CD4-positive, CD25-positive, alpha-beta regulatory T cell (primary cell): Measurements from ENCODE around the gene SH3TC1. TPM values are rescaled to one million over a fixed set of nuclear protein-coding genes. Genes with fewer than 3 reads are reported as not detected.

Experiments used
- ATAC-seq, 2 donors: fragments of 150-1000 bp; cut with Tn5 transposase; one replicate each; pipeline ENCODE4 v1.10.0; 2021; ENCODE audit warnings: low read depth in 2 of 2, moderate number of reproducible peaks in 2 of 2, moderate library complexity in 1 of 2
- DNase-seq, 3 donors: peaks; one replicate each; pipeline versions ENCODE4 v3.0.0 to v3.0.0-alpha.2; 2012 to 2022; ENCODE audit warnings: mixed read lengths in 1 of 3
- H3K27ac ChIP-seq: one replicate; pipeline ENCODE4 v1.7.0; 2013; ENCODE audit warnings: mild to moderate bottlenecking, low read length; ENCODE audit not compliant: insufficient read depth, poor library complexity, severe bottlenecking
- H3K27me3 ChIP-seq: one replicate; pipeline ENCODE4 v1.7.0; 2013; ENCODE audit warnings: low read length; ENCODE audit not compliant: control insufficient read depth, insufficient read depth
- H3K36me3 ChIP-seq: one replicate; pipeline ENCODE4 v1.7.0; 2013; ENCODE audit warnings: mild to moderate bottlenecking, low read length, moderate library complexity; ENCODE audit not compliant: control insufficient read depth, insufficient read depth
- H3K4me1 ChIP-seq: 2 replicates; pipeline ENCODE4 v1.7.0; 2013; ENCODE audit warnings: mild to moderate bottlenecking, low read length; ENCODE audit not compliant: insufficient read depth, control insufficient read depth, poor library complexity, severe bottlenecking
- H3K4me3 ChIP-seq: one replicate; pipeline ENCODE4 v1.7.0; 2013; ENCODE audit warnings: low read depth, mild to moderate bottlenecking, low read length, moderate library complexity
- H3K9me3 ChIP-seq, 2 experiments: 1 replicate in 1 of 2; 2 replicates in 1 of 2; pipeline ENCODE4 v1.7.0; 2013; ENCODE audit warnings: low read length in 2 of 2, mild to moderate bottlenecking in 1 of 2, moderate library complexity in 1 of 2; ENCODE audit not compliant: control insufficient read depth in 2 of 2
- H3K27ac Mint-ChIP-seq, 3 donors: one replicate each; pipeline ENCODE4 v1.8.0; 2020 to 2022; ENCODE audit warnings: mild to moderate bottlenecking in 3 of 3, mixed read lengths in 3 of 3, moderate library complexity in 2 of 3
- H3K27me3 Mint-ChIP-seq: one replicate; pipeline ENCODE4 v1.8.0; 2022; ENCODE audit warnings: mild to moderate bottlenecking, mixed read lengths
- H3K36me3 Mint-ChIP-seq: one replicate; pipeline ENCODE4 v1.8.0; 2020; ENCODE audit warnings: mixed read lengths
- H3K4me1 Mint-ChIP-seq, 4 donors: one replicate each; pipeline ENCODE4 v1.8.0; 2020 to 2022; ENCODE audit warnings: mixed read lengths in 4 of 4, mild to moderate bottlenecking in 1 of 4
- H3K4me3 Mint-ChIP-seq, 4 donors: one replicate each; pipeline ENCODE4 v1.8.0; 2020 to 2022; ENCODE audit warnings: mild to moderate bottlenecking in 4 of 4, mixed read lengths in 4 of 4, moderate library complexity in 3 of 4
- H3K9me3 Mint-ChIP-seq, 7 donors: one replicate each; pipeline ENCODE4 v1.8.0; 2020 to 2022; ENCODE audit warnings: mixed read lengths in 7 of 7, mild to moderate bottlenecking in 3 of 7, moderate library complexity in 2 of 7
- polyA plus RNA-seq, 4 donors: library from polyadenylated mRNA; unstranded; fragments of 300-500 nt; fragmentation: Illumina TruSeq; gene quantifications; one replicate each; pipeline ENCODE4 v1.2.3, GENCODE V29; 2021
- total RNA-seq: library from RNA; stranded (reverse); gene quantifications from one replicate; pipeline ENCODE4 v1.2.3, GENCODE V29; 2022

SH3TC1 gene
- total and polyA plus RNA-seq, 5 donors from 2014 or later = 10.6 to 125 (median 15.4) TPM

DNA sequence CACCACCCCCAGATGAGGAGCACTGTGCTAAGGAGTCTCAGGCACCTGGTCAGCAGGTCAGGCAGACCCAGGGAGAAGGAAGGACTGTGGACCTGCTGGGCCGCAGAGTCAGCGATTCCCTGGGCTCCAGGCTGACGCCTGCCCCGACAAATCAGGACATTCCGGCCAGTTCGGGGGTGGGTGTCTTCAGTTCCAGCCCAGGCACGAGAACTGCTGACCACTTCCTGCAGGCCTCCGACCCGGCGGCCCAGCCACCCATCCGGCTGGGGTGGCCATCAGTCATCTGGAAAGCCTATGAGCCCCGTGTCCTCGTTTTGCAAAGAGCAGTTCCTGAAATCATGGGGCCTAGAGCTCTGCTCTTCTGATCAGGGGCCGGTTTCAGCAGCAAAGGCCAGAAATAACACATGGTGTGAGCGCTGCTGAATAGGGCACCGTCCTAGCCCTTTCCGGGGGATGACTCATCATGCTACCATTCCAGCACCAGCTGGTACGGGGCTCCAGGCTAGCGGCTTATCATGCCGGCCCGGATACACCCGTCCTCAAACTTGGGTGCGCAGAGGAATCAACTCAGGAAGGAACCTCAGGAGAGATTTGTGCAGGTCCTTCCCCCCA, 7.8 kb upstream of the SH3TC1 start:
- Histone ChIP-seq H3K4me3 (no peak overlapping the region), H3K9me3 (no peaks in the 10 kb centered on the region), H3K27me3 (no peaks in the 10 kb centered on the region), H3K36me3 (no peaks in the 10 kb centered on the region), H3K27ac (no peak overlapping the region), H3K4me1 (no peaks in the 10 kb centered on the region)
- peak in 1 of 2 donors; percentile 17 for ATAC-seq
- H3K9me3 Mint-ChIP-seq = no peaks in the 10 kb centered on the region
- no peak overlapping the region for H3K4me3 Mint-ChIP-seq
- H3K27ac Mint-ChIP-seq = no peak overlapping the region
- peaks cover 19% of the 10 kb centered on the region for H3K27me3 Mint-ChIP-seq
- DNase-seq = no peak
- H3K4me1 Mint-ChIP-seq = peaks cover 0 to 7% (median 2%) of the 10 kb centered on the region in 4 donors
- no peaks in the 10 kb centered on the region for H3K36me3 Mint-ChIP-seq

DNA sequence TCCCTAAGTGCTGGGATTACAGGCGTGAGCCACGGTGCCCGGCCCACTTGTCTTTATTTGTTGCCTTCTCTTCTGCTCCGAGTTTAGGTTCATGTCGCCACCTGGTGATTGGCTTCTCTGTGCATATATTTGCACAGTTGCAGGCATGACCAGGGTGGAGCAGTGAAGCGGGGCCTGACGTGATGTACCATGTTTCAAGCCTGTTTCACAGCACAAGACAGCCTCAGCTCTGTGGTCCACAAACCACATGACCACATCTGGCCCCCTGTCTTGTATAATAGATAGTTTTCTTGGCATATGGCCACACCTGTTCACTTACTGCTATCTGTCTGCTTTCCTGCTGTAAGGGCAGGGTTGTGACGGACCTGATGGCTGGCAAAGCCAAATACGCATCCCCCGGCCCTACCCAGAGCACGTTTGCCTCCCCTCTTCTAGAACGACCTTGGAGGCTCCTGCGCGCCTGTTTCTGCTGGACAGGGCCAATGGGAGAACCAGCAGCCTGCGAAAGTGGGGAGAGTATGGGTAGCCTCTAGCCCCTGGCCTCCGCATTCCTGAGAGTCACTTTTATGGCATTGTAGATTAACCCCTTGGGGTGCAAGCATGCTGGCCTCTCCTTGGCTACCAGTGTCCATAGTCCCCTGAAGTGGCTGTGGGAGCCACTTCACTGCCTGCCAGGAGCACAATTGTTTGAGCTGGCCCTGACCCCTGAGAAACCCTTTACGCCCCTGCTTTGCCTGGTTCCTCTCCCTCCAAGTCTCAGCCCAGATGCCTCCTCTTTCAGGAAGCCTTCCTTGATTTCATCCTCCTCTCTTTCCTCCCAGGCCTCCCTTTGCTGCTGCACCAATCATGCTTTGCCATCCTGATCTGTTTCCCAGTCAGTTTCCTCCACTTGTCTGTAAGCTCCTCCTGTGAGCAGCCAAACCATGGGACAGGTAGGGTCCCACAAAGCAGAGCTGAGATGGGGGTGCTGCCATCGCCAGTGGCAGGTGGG, 6.0 kb upstream of the SH3TC1 start:
- Mint-ChIP-seq H3K27me3 (peaks cover 6% of the 10 kb centered on the region), H3K9me3 (no peaks in the 10 kb centered on the region), H3K4me1 (peaks cover 0 to 9% (median 2%) of the 10 kb centered on the region in 4 donors), H3K27ac (peak overlapping the region; percentile 50 to 85 (median 54)), H3K36me3 (no peaks in the 10 kb centered on the region), H3K4me3 (peak overlapping the region in 1 of 4 donors; percentile 6)
- Histone ChIP-seq H3K4me1 (no peaks in the 10 kb centered on the region), H3K36me3 (no peaks in the 10 kb centered on the region), H3K9me3 (no peaks in the 10 kb centered on the region), H3K27ac (no peak overlapping the region), H3K27me3 (no peaks in the 10 kb centered on the region), H3K4me3 (no peak overlapping the region)
- DNase-seq (peak in 1 of 3 donors; percentile 63), ATAC-seq (peak; percentile 44 to 58)

DNA sequence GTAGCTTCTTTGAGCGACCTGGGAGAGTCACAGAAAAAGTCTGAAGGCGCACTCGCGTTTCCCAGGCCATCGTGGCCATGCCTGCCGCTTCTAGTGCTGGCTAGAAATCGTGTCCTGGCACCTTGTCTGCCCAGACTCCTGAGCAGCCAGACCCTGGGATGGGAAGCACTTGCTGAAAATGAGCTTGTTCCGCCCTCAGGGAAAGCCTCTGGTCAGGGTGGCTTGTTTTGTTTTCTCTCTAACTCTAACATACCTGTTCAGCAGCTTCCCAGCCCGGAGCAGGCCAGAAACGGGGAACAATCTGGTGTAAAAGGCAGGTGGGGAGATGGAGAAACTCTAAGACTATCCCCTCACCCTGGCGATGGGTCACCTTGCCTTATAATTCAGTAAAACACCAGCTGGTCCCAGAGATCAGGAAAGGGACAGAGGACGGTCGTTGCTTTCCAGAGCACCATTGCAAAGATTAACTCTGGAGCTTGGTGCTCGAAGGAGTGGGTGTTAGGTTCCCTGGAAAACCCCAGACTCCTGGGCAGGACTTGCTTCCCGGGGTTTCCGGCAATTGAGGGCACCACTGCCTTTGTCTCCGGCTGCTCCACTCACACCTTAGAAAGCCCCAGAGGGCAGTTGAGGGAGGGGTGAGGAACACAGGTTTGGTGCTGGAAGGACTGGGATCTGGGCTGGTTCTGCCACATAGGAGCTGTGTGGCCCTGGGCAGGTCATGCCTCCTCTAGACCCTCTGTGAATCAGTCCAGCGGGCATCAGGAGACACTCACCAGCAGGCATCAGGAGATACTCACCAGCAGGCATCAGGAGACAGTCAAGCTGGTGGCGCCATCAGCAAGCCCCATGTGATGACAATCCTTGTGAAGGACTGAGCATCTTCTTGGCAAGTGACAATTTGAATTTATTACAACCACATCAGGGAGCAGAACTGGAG, 4.5 kb upstream of the SH3TC1 start:
- Histone ChIP-seq H3K4me3 (no peak overlapping the region), H3K27ac (no peak overlapping the region), H3K27me3 (no peaks in the 10 kb centered on the region), H3K4me1 (peaks cover 14% of the 10 kb centered on the region), H3K9me3 (no peaks in the 10 kb centered on the region), H3K36me3 (no peaks in the 10 kb centered on the region)
- Mint-ChIP-seq H3K36me3 (no peaks in the 10 kb centered on the region), H3K27me3 (no peaks in the 10 kb centered on the region), H3K4me3 (peak overlapping the region in 1 of 4 donors; percentile 41), H3K4me1 (peaks cover 0 to 20% (median 8%) of the 10 kb centered on the region in 4 donors), H3K27ac (peak overlapping the region in 1 of 3 donors; percentile 62), H3K9me3 (peaks cover 0 to 2% (median 0%) of the 10 kb centered on the region in 7 donors)
- no peak for DNase-seq
- no peak for ATAC-seq

DNA sequence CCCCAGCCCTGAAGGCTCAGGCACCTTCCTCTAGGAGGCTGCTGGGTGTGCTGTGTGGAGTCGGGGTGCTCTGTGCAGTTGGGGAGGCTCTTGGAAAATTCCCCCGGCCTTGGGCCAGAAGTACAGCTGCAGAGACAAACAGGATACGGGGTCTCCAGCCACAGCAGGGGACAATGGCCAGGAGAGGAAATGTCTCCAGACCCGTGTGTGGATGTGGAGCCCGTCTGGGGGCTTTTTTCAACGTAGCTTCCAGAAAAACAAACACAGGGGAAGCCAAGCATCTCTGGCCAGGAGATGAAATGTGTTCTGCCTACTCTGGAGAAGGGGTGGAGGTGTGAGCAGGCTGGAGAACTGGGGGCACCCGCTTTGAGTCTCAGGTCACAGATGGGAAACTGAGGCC, 3.7 kb upstream of the SH3TC1 start:
- no peak for ATAC-seq
- no peaks in the 10 kb centered on the region for H3K9me3 ChIP-seq
- H3K9me3 Mint-ChIP-seq = peaks cover 0 to 2% (median 0%) of the 10 kb centered on the region in 7 donors
- peaks cover 0 to 26% (median 8%) of the 10 kb centered on the region in 4 donors for H3K4me1 Mint-ChIP-seq
- H3K36me3 Mint-ChIP-seq = no peaks in the 10 kb centered on the region
- H3K4me1 ChIP-seq = peaks cover 22% of the 10 kb centered on the region
- DNase-seq = no peak
- no peak overlapping the region for H3K4me3 ChIP-seq
- no peaks in the 10 kb centered on the region for H3K36me3 ChIP-seq
- H3K27ac ChIP-seq = no peak overlapping the region
- H3K27me3 ChIP-seq = no peaks in the 10 kb centered on the region
- no peaks in the 10 kb centered on the region for H3K27me3 Mint-ChIP-seq
- peak overlapping the region in 1 of 3 donors; percentile 62 for H3K27ac Mint-ChIP-seq
- no peak overlapping the region for H3K4me3 Mint-ChIP-seq

DNA sequence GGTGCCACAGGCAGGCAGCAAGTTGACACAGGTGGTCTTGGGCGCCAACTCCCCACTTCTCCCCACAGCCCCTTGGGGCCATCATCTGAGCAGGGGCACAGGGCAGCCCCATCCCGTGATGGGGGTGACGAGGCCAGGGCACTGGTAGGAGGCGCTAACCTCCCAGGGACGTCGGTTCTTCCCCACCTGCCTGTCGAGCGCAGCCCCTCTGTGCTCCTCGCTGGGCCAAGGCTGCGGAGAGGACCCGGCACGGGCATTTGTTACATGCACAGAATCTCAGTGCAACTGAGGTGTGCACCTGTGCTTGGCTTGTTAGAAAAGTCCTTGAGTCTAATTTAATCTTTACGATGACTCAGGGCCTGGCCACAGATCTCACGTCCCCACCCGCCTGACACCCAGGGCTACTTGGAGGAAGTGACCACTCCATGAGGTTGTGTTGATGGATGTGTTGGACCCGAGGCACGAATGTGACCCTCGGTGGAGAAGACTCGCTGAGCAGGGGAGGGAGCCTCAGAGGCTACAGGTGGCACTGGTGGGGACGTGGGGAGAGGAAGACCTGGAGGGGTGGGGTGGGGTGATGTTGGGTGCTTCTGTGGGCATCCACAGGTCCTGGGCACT, 3.1 kb upstream of the SH3TC1 start:
- Histone ChIP-seq H3K36me3 (no peaks in the 10 kb centered on the region), H3K4me1 (peaks cover 25% of the 10 kb centered on the region), H3K4me3 (no peak overlapping the region), H3K27ac (no peak overlapping the region), H3K27me3 (no peaks in the 10 kb centered on the region), H3K9me3 (no peaks in the 10 kb centered on the region)
- Mint-ChIP-seq H3K27ac (no peak overlapping the region), H3K27me3 (no peaks in the 10 kb centered on the region), H3K4me1 (peaks cover 0 to 31% (median 10%) of the 10 kb centered on the region in 4 donors), H3K4me3 (peak overlapping the region in 1 of 4 donors; percentile 77), H3K36me3 (no peaks in the 10 kb centered on the region), H3K9me3 (peaks cover 0 to 2% (median 0%) of the 10 kb centered on the region in 7 donors)
- ATAC-seq (no peak), DNase-seq (no peak)

DNA sequence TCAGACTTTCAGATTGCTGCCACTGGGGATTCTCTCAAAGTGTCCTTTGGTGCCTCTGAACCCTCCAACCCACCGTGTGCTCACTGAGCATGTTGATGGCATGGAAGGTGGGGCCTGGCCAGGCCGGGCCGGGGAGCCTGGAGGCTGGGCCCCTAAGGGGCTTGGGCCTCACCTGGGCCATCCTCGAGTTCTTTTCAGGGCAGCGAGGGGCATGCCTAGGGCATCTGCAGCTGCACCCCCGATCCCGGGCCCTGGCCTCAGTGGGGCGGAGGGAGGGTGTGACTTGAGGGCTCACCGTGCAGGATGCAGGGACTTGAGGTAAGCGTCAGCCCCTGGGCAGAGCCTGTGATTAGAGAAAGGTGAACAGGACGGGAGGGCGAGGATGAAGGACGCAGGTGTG, 1.6 kb upstream of the SH3TC1 start:
- Histone ChIP-seq H3K4me1 (peaks cover 41% of the 10 kb centered on the region), H3K4me3 (no peak overlapping the region), H3K36me3 (no peaks in the 10 kb centered on the region), H3K27me3 (no peaks in the 10 kb centered on the region), H3K9me3 (no peaks in the 10 kb centered on the region), H3K27ac (no peak overlapping the region)
- ATAC-seq = no peak
- no peak overlapping the region for H3K27ac Mint-ChIP-seq
- peaks cover 0 to 2% (median 0%) of the 10 kb centered on the region in 7 donors for H3K9me3 Mint-ChIP-seq
- peak overlapping the region; percentile 73 to 100 (median 88) for H3K4me3 Mint-ChIP-seq
- H3K36me3 Mint-ChIP-seq = no peaks in the 10 kb centered on the region
- no peaks in the 10 kb centered on the region for H3K27me3 Mint-ChIP-seq
- DNase-seq = no peak
- peaks cover 0 to 46% (median 16%) of the 10 kb centered on the region in 4 donors for H3K4me1 Mint-ChIP-seq
